ENCODE measurements around the gene BEND7.

DNA sequence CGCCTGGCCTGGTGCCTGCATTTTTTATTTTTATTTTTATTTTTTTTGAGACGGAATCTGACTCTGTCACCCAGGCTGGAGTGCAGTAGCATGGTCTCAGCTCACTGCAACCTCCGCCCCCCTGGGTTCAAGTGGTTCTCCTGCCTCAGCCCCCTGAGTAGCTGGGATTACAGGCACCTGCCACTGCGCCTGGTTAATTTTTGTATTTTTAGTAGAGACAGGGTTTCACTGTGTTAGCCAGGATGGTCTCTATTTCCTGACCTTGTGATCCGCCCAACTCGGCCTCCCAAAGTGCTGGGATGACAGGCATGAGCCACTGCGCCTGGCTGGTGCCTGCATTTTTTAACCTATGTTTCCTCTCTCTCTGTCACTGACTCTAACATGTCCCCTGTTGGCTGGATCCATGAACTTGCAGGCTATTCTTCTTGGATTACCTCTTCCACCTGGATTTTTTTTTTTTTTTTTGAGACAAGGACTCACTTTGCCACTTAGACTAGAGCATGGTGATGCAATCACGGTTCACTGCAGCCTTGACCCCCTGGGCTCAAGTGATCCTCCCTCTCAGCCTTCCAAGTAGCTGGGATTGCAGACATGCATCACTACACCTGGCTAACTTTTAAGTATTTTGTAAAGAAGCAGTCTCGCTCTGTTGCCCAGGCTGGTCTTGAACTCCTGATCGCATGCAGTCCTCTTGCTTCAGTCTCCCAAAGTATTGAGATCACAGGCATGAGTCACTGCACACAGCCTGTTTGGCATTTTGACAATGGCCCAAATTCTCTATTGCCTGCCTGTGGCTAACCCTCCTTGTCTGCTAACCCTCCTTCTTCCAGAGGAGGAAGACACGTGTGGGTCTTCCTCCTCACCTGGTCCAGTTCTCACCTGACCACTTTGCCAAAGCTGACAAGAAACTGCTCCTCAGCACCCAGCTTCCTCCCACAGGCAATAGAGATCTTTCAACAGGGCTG, 34.9 kb upstream of the BEND7 start:
- TF ChIP-seq SPI1 (IDR thresholded peaks at IDR 0.05; ENCODE audit: low read depth, low read length) (no peak), TAF1 (IDR thresholded peaks at IDR 0.05; ENCODE audit: low read depth, low read length) (no peak)
